ENCODE measurements around the gene UBAC2.

UBAC2 gene

DNA sequence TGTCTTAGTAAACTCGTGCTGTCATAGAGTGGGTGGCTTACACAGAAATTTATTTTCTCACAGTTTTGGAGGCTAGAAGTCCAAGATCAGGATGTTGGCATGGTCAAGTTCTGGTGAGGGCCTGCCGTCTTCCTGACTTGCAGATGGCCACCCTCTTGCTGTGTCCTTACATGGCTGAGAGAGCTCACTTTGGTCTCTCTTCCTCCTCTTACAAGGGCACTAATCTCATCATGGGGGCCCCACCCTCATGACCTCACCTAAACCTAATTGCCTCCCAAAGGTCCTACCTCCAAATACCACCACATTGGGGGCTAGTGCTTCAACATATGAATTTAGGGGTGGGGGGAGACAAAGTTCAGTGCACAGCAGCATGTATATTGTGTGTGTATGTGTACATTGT is 71.8 kb downstream of the UBAC2 start:
- ATAC-seq (ENCODE audit: insufficient read depth, low read depth) (no peak), DNase-seq (no peak)
- H3K9me3 ChIP-seq (ENCODE audit: insufficient read depth, low read length, severe bottlenecking), result peaks cover 4% of the 10 kb centered on the region
- TF ChIP-seq EZH2 (IDR thresholded peaks at IDR 0.05; ENCODE audit: borderline replicate concordance, low read depth, low read length, severe bottlenecking) (no peak), CTCF (IDR thresholded peaks at IDR 0.05; ENCODE audit: borderline replicate concordance, extremely low read depth, low read length, poor library complexity, severe bottlenecking) (no peak)
- no peaks in the 10 kb centered on the region for H3K27me3 ChIP-seq (ENCODE audit: insufficient read depth, low read length, poor library complexity)
- H3K79me2 ChIP-seq (ENCODE audit: insufficient read depth, low read length), result peaks cover 27% of the 10 kb centered on the region
- no peak overlapping the region for H3K9ac ChIP-seq (ENCODE audit: low read depth, low read length)
- peaks cover 35% of the 10 kb centered on the region for H4K20me1 ChIP-seq (ENCODE audit: insufficient read depth, low read length)
- H3K4me3 ChIP-seq (ENCODE audit: low read depth in 1 of 2, low read length in 2 of 2), result no peak overlapping the region
- H3K36me3 ChIP-seq (ENCODE audit: insufficient read depth, low read length), result peaks cover 35% of the 10 kb centered on the region
- peaks cover 23% of the 10 kb centered on the region for H3K4me1 ChIP-seq (ENCODE audit: insufficient read depth, low read length)
- no peak overlapping the region for H2AFZ ChIP-seq (ENCODE audit: low read depth, low read length)
- H3K27ac ChIP-seq (ENCODE audit: low read length), result no peak overlapping the region
- H3K4me2 ChIP-seq (ENCODE audit: insufficient read depth, low read length), result no peak overlapping the region

DNA sequence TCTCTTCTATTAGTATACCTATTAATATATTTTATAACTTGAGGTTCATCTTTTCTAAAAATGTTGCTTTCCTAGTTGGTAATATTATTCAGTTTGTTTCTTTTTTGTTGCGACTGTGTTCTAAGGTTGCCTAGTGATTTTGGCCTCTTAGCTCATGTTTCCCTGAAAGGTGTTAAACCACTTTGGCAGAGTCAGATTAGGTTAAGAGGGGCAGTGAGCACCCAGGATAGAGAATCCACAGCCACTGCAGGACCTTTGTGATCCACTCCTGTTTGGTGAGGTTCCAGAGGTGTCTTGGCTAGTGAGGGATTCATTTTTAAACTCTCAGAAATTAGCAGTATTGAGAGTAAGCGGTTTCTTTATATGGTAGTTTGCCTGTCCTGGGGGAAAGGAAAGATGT is 72.5 kb downstream of the UBAC2 start:
- peaks cover 28% of the 10 kb centered on the region for H3K36me3 ChIP-seq (ENCODE audit: insufficient read depth, low read length)
- H4K20me1 ChIP-seq (ENCODE audit: insufficient read depth, low read length), result peaks cover 34% of the 10 kb centered on the region
- H2AFZ ChIP-seq (ENCODE audit: low read depth, low read length), result no peak overlapping the region
- DNase-seq (no peak), ATAC-seq (ENCODE audit: insufficient read depth, low read depth) (no peak)
- H3K4me1 ChIP-seq (ENCODE audit: insufficient read depth, low read length), result peaks cover 23% of the 10 kb centered on the region
- peaks cover 31% of the 10 kb centered on the region for H3K79me2 ChIP-seq (ENCODE audit: insufficient read depth, low read length)
- H3K9me3 ChIP-seq (ENCODE audit: insufficient read depth, low read length, severe bottlenecking), result peaks cover 4% of the 10 kb centered on the region
- no peak overlapping the region for H3K4me3 ChIP-seq (ENCODE audit: low read depth in 1 of 2, low read length in 2 of 2)
- no peak overlapping the region for H3K4me2 ChIP-seq (ENCODE audit: insufficient read depth, low read length)
- H3K27ac ChIP-seq (ENCODE audit: low read length), result no peak overlapping the region
- no peak for TF ChIP-seq EZH2 (IDR thresholded peaks at IDR 0.05; ENCODE audit: borderline replicate concordance, low read depth, low read length, severe bottlenecking)
- TF ChIP-seq CTCF (IDR thresholded peaks at IDR 0.05; ENCODE audit: borderline replicate concordance, extremely low read depth, low read length, poor library complexity, severe bottlenecking), result no peak
- no peaks in the 10 kb centered on the region for H3K27me3 ChIP-seq (ENCODE audit: insufficient read depth, low read length, poor library complexity)
- no peak overlapping the region for H3K9ac ChIP-seq (ENCODE audit: low read depth, low read length)

GRCh38 chr13:99275093-99275469 is 74.4 kb downstream of the UBAC2 start:
- Histone ChIP-seq H3K4me2 (ENCODE audit: insufficient read depth, low read length) (no peak overlapping the region), H3K9ac (ENCODE audit: low read depth, low read length) (no peak overlapping the region), H3K27me3 (ENCODE audit: insufficient read depth, low read length, poor library complexity) (no peaks in the 10 kb centered on the region), H3K4me1 (ENCODE audit: insufficient read depth, low read length) (peaks cover 23% of the 10 kb centered on the region), H3K79me2 (ENCODE audit: insufficient read depth, low read length) (peaks cover 36% of the 10 kb centered on the region), H2AFZ (ENCODE audit: low read depth, low read length) (no peak overlapping the region), H3K9me3 (ENCODE audit: insufficient read depth, low read length, severe bottlenecking) (peaks cover 4% of the 10 kb centered on the region), H3K36me3 (ENCODE audit: insufficient read depth, low read length) (peaks cover 35% of the 10 kb centered on the region), H3K27ac (ENCODE audit: low read length) (peak overlapping the region; percentile 64; the same call in 1 of the 2 replicates), H3K4me3 (ENCODE audit: low read depth in 1 of 2, low read length in 2 of 2) (no peak overlapping the region), H4K20me1 (ENCODE audit: insufficient read depth, low read length) (peaks cover 28% of the 10 kb centered on the region)
- ATAC-seq (ENCODE audit: insufficient read depth, low read depth), result peak; percentile 100
- TF ChIP-seq EZH2 (IDR thresholded peaks at IDR 0.05; ENCODE audit: borderline replicate concordance, low read depth, low read length, severe bottlenecking), result no peak
- TF ChIP-seq CTCF (IDR thresholded peaks at IDR 0.05; ENCODE audit: borderline replicate concordance, extremely low read depth, low read length, poor library complexity, severe bottlenecking), result no peak
- DNase-seq, result peak; percentile 67

GRCh38 chr13:99276706-99277105 is 76.1 kb downstream of the UBAC2 start:
- Histone ChIP-seq H3K36me3 (ENCODE audit: insufficient read depth, low read length) (peaks cover 38% of the 10 kb centered on the region), H3K27me3 (ENCODE audit: insufficient read depth, low read length, poor library complexity) (no peaks in the 10 kb centered on the region), H3K9me3 (ENCODE audit: insufficient read depth, low read length, severe bottlenecking) (peaks cover 4% of the 10 kb centered on the region), H3K79me2 (ENCODE audit: insufficient read depth, low read length) (peaks cover 35% of the 10 kb centered on the region), H4K20me1 (ENCODE audit: insufficient read depth, low read length) (peaks cover 28% of the 10 kb centered on the region), H3K4me3 (ENCODE audit: low read depth in 1 of 2, low read length in 2 of 2) (no peak overlapping the region), H2AFZ (ENCODE audit: low read depth, low read length) (no peak overlapping the region), H3K4me2 (ENCODE audit: insufficient read depth, low read length) (no peak overlapping the region), H3K27ac (ENCODE audit: low read length) (no peak overlapping the region), H3K9ac (ENCODE audit: low read depth, low read length) (no peak overlapping the region), H3K4me1 (ENCODE audit: insufficient read depth, low read length) (peaks cover 23% of the 10 kb centered on the region)
- DNase-seq, result no peak
- no peak for ATAC-seq (ENCODE audit: insufficient read depth, low read depth)
- TF ChIP-seq CTCF (IDR thresholded peaks at IDR 0.05; ENCODE audit: borderline replicate concordance, extremely low read depth, low read length, poor library complexity, severe bottlenecking), result no peak
- no peak for TF ChIP-seq EZH2 (IDR thresholded peaks at IDR 0.05; ENCODE audit: borderline replicate concordance, low read depth, low read length, severe bottlenecking)

Data from DND-41 (cell line).